ENCODE results near the gene CLCF1.

CLCF1 gene

DNA sequence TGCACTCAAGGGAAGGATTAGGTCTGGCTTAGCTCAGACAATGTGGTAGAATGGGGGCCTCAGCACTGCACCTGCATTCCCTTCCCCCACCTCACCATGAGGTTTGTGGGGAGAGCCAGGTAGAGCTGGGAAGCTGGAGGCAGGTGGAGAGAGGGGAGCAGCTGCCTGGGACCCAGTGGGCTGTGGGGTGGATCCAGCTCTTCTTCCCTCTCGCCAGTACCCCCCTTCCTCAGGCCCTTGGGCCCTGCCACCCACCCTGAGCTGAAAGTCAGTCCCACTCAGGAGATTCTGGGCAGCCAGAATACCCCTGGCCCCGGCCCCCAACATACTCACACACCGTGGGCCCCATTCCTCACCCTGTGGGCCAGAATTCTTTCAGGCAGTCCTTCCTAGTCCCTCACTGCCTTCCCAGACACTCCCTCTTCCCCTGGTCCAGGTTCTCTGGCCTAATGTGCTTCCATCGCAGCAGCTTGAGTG, 17.0 kb downstream of the CLCF1 start:
- no peak for DNase-seq (ENCODE audit: low spot score)

- DNase-seq (ENCODE audit: low spot score), result no peak
Measured at GRCh38 chr11:67355794-67356386, 17.5 kb downstream of the CLCF1 start.

- no peak for DNase-seq (ENCODE audit: low spot score)
Measured at GRCh38 chr11:67355023-67355793, 18.2 kb downstream of the CLCF1 start.

GRCh38 chr11:67354075-67355022, 19.0 kb downstream of the CLCF1 start:
- DNase-seq (ENCODE audit: low spot score), result no peak

DNA sequence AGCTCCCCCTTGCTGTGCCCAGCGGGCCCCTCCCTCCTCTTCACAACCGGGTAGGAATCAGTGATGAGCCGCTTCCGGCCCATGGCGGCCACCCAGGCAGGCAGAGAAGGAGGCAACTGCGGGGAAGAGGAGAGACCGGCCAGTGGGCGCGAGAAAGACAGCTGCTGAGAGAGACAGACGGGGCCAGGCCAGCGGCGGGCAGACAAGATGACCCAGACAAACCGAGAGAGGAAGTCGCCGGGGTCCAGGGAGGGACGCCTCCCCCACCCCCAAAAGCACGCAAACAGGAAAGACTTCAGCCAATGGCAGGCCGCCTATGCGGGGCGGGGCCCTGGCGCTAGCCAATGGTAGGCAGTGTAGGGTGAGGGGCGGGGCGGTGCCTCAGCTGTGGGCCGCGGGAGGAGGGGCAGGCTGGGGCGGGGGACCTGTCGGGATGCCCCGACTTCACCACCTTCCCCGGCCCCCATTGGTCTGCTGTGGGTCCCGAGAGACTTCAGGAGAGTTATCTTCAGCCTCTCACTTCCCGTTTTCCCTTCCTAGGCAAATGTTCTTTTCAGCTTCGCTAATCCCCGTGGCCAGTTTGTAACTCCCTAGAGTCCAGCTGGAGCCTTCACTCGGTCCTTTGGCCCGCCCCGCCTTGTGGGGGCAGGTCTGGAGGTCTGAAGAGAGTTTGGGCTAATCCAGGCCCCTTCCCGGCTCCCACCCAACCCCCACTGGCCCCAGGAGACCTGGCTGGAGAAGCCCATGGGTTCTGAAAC, 19.9 kb downstream of the CLCF1 start, which contains the start of gene POLD4:
Gene POLD4, minus strand, starts transcription at position 230 of the 758 bp plus-strand sequence. Its CDS starts 147 bp downstream, at position 83.
- peak; percentile 96 for DNase-seq (ENCODE audit: low spot score)

GRCh38 chr11:67352546-67353316, 20.7 kb downstream of the CLCF1 start:
- DNase-seq (ENCODE audit: low spot score), result no peak

GRCh38 chr11:67351275-67352005, 22.0 kb downstream of the CLCF1 start:
- DNase-seq (ENCODE audit: low spot score), result peak; percentile 59

- DNase-seq (ENCODE audit: low spot score), result no peak
Measured at GRCh38 chr11:67349928-67350465, 23.4 kb downstream of the CLCF1 start.

DNA sequence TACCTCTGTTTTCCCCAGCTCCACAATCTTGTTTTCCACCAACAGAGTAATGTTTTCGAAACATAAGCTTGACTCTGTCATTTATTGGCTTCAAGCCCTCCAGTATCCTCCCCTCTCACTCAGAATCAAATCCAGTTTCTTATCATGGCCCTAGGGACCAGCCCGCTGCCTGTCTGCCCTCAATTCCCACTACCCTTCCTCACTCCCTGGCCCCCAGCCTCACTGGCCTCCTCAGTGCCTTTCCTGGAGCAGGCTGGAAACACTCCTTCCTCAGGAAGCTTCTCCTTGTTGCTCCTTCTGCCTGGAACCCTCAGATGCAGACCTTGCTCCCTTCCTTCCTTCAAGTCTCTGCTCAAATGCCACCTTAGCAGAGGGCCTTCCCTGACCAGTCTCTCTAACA, 23.9 kb downstream of the CLCF1 start:
- no peak for DNase-seq (ENCODE audit: low spot score)

GRCh38 chr11:67349036-67349435, 24.4 kb downstream of the CLCF1 start:
- DNase-seq (ENCODE audit: low spot score), result no peak

GRCh38 chr11:67347964-67348749, 25.2 kb downstream of the CLCF1 start:
- DNase-seq (ENCODE audit: low spot score), result no peak

DNA sequence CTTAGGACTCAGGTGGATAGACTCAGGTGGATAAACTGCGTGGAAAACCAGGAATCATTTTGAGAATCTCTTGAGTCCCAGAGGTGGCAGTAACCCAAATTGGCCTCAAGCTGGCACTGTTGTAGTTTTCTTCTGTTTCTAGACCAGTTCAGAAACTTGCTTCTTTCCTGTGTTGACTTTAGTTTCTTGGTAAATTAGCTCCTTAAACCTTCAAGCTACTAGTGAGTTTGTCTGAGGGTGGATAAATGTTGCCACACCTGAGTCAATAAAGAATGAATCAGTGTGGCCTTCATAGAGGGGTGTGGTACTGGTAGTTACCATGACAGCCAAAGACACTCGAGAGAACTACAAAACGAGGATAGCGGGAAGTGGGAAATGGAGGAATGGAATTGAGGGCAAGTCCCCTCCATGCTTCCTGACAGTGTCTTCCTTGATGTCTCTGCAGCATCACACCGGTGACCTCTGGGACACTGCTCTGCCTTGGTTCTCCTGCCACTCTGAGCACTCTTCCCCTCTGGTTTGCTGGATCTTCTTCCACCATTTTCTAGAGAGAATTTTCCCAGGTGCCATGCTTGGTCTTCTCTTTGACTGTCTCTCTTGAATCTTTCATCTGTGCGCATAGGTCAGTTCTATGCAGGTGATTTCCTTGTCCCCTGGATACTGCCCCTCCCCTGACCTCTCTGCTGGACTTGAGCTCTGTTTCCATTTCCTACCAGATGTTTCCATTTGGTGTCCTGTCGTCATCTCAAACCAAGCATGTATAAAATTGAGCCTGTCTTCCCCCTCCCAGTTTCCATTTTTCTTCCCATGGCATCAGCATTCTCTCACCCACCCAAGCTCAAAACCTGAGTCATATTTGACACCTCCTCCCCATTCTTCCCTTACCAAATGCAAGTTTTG, 27.2 kb downstream of the CLCF1 start:
- DNase-seq (ENCODE audit: low spot score), result no peak

- DNase-seq (ENCODE audit: low spot score), result no peak
Measured at GRCh38 chr11:67345247-67345919, 28.0 kb downstream of the CLCF1 start.

DNA sequence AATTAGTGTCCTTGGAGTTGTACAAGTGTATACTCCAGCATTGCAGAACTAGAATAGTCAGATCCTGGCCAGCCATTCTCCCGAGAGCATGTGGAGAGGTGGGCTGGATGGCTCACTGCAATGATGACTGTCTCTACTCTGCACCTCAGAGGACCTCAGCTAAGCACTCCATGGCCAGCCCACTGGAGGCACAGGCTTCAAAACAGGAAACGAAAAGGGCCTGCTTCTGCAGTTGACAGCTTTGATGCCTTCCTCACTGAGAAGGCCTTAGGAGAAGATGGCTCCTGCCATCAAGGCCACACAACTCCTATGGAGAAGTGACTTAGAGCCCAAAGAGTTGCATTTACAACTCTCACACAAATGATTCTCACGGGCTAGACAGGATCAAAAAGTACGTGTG, 29.1 kb downstream of the CLCF1 start:
- no peak for DNase-seq (ENCODE audit: low spot score)

DNA sequence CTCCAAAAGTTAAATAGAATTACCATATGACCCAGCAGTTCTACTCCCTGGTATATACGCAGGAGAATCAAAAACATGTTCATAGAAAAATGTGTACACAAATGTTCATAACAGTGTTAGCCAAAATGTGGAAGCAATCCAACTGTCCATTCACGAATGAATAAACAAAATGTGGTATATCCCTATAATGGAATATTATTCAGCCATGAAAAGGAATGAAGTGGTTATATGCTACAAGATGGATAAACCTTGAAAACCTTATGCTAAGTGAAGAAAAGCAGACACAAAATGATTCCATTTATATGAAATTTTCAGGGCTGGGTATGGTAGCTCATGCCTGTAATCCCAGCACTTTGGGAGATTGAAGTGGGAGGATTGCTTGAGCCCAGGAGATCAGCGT, 36.1 kb downstream of the CLCF1 start:
- no peak for DNase-seq (ENCODE audit: low spot score)

GRCh38 chr11:67332081-67332691, 41.2 kb downstream of the CLCF1 start:
- DNase-seq (ENCODE audit: low spot score), result no peak

DNA sequence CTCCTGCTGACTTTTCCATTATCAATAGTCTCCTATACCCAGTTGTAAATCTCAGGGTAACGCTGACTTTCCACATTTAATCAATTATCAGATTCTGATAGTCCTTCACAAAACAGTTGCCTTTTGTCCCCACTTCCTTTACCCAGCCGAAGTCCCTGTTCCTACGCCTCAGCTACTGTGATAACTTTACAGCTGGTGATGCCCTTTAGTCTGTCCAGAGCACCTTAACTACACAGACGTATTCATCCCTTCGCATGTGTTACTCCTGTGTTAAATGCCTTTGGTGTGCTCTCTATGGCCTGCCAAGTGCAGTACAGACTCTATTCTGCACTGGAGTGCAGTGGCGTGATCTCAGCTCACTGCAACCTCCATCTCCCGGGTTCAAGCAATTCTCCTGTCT, 49.9 kb downstream of the CLCF1 start:
- DNase-seq (ENCODE audit: low spot score), result no peak

Data from globus pallidus (tissue), 1 donor.